ENCODE measurements around the gene NFYB. TPM values are rescaled to one million over a fixed set of nuclear protein-coding genes. Genes with fewer than 3 reads are reported as not detected.
"Not testable (repeated sequence)": the region's sequence is repeated elsewhere in the genome, so short reads cannot be mapped to it uniquely, and the experiment has no call there.

NFYB gene
- polyA plus RNA-seq, 3 donors = 12.3 to 74.5 (median 14.4) TPM

GRCh38 chr12:104132351-104132956 lies 5.6 kb downstream of the NFYB start:
- WGBS, 3 donors = 64 to 86% (median 84%) methylated on average over 7 of the region's 7 CpGs
- no peak overlapping the region for H3K27ac ChIP-seq (ENCODE audit: low read depth, low read length)

GRCh38 chr12:104131609-104132008 lies 6.4 kb downstream of the NFYB start:
- 68 to 96% (median 93%) methylated on average over 4 of the region's 4 CpGs for WGBS, 3 donors
- H3K27ac ChIP-seq (ENCODE audit: low read depth, low read length) = no peak overlapping the region

DNA sequence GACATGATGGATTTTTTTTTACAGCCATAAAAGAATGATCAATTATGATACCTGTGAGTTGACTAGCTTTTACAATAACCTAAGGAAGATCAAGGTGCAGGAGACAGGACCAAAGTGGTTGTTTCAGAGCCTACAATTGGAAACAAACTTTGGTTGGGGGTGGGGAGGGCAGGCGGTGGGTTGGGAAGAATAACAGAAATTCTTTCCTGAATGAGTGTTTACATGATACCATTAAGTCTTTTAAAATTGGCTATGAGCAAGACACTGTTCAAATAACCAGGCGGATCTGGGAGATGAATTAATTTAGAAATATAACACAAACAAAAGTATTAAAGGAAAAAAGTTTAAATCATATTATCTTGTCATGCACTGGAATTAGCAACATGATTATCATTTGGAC lies 7.2 kb downstream of the NFYB start:
- no peak overlapping the region for H3K27ac ChIP-seq (ENCODE audit: low read depth, low read length)
- 48 to 74% (median 73%) methylated on average over 2 of the region's 2 CpGs for WGBS, 3 donors

DNA sequence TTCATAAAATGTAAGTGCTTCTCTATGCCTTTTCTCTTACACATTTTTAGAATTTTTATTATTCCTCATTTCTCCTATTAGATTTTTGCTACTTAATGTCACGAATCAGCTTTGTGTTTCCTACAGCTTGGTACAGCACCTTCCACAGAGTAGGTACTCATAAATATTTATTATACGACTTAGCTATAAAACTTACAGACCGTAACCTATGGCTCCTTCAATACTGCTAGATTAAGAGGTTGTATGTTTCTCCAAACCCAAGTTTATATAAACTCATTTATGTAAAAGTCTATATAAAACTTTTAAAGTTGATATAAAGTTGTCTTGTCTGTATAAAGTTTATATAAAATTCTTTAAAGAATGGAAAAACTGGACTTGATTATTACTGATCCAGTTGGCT lies 11.5 kb downstream of the NFYB start:
- 90 to 96% (median 92%) methylated on average over 3 of the region's 3 CpGs for WGBS, 3 donors
- no peak overlapping the region for H3K27ac ChIP-seq (ENCODE audit: low read depth, low read length)

DNA sequence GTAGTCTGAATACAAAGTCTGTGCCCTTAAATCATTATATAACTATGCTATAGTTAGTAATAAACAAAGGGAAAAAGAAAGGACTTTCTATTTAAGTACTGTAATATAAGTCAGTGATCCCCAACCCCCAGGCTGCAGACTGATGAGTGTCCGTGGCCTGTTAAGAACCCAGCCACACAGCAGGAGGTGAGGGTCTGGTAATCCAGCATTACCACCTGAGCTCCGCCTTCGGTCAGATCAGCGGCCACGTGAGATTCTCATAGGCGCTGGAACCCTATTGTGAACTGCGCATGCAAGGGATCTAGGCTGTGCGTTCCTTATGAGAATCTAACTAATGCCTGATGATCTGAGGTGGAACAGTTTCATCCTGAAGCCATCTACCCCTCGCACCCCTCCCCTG lies 15.7 kb downstream of the NFYB start:
- H3K27ac ChIP-seq (ENCODE audit: low read depth, low read length) = no peak overlapping the region
- WGBS, 3 donors = 94 to 96% (median 96%) methylated on average over 9 of the region's 9 CpGs

- no peak overlapping the region for H3K27ac ChIP-seq (ENCODE audit: low read depth, low read length)
Observed at GRCh38 chr12:104121001-104121400, 17.0 kb downstream of the NFYB start.

DNA sequence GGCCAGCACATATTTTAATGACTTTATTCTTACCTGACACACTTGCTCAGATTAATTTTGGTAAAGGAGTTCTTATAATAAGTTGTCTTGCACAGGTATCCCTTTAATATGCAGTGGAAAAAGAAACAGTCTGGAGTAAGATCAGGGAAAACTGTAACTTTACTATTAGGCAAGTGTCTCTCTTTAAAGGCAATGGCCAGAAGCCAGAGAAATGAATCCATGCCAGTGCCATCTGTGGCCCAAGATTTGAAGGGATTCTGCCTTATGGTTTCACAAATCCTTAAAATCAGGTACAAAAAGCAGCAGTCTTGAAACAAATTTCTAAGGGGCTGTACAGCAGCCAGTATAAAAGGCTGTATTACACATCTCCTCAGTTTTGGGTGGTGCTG lies 22.4 kb downstream of the NFYB start:
- H3K27ac ChIP-seq (ENCODE audit: low read depth, low read length) = no peak overlapping the region

GRCh38 chr12:104114834-104115586 lies 23.0 kb downstream of the NFYB start:
- not testable (repeated sequence) for H3K27ac ChIP-seq (ENCODE audit: low read depth, low read length)
- 88 to 93% (median 90%) methylated on average over 14 of the region's 14 CpGs for WGBS, 3 donors

- WGBS, 3 donors = 56 to 65% (median 60%) methylated on average over 4 of the region's 4 CpGs
- H3K27ac ChIP-seq (ENCODE audit: low read depth, low read length) = no peak overlapping the region
Observed at GRCh38 chr12:104109446-104110271, 28.4 kb downstream of the NFYB start.

GRCh38 chr12:104108755-104109445 lies 29.1 kb downstream of the NFYB start:
- no peak overlapping the region for H3K27ac ChIP-seq (ENCODE audit: low read depth, low read length)
- WGBS, 3 donors = 31 to 41% (median 34%) methylated on average over 6 of the region's 6 CpGs

GRCh38 chr12:104106965-104107364 lies 31.0 kb downstream of the NFYB start:
- WGBS, 3 donors = 70 to 83% (median 74%) methylated on average over 2 of the region's 2 CpGs
- H3K27ac ChIP-seq (ENCODE audit: low read depth, low read length) = no peak overlapping the region

- H3K27ac ChIP-seq (ENCODE audit: low read depth, low read length) = no peak overlapping the region
Observed at GRCh38 chr12:104105461-104105860, 32.5 kb downstream of the NFYB start.

DNA sequence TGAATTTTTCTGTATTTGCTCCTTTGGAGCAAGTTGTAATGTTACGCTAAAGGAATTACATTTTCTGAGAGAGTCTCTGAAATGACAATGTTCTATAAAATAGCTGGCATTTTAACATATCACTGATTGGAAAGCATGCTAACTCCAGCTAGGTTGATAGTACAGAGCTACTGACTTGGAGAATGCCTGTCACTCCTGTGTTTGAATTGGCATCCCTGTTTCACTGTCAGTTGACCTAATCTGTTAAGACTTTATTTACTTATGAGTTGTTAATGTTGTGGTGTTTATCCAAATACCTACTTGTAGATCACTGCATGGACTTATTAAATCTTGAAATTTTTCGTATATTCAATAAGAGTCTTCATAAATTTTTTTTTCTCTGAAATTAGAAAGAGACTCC lies 40.1 kb downstream of the NFYB start:
- no peak overlapping the region for H3K27ac ChIP-seq (ENCODE audit: low read depth, low read length)
- 93 to 97% (median 97%) methylated on average over 2 of the region's 2 CpGs for WGBS, 3 donors

DNA sequence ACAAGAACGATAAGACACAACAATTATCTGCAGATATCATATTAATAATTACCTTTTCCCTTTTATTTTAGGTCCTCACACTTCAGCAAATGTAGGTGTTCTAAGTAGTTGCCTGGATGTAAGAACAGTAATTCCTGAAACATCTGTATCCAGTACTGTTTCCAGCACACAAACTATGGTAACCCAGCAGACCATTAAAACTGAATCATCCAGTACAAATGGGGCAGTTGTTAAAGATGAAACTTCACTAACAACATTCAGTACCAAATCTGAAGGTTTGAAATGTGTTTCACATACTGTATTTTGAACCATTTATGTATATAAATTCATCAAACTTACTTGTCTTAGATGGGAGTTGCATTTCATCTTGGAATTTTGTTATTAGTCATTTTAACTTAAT lies 42.7 kb downstream of the NFYB start:
- no peak overlapping the region for H3K27ac ChIP-seq (ENCODE audit: low read depth, low read length)
- WGBS, 3 donors = 64 to 93% (median 72%) methylated on average over 1 of the region's 1 CpG

GRCh38 chr12:104094284-104094683 lies 43.7 kb downstream of the NFYB start:
- H3K27ac ChIP-seq (ENCODE audit: low read depth, low read length) = no peak overlapping the region
- WGBS, 3 donors = 96 to 99% (median 97%) methylated on average over 3 of the region's 3 CpGs

DNA sequence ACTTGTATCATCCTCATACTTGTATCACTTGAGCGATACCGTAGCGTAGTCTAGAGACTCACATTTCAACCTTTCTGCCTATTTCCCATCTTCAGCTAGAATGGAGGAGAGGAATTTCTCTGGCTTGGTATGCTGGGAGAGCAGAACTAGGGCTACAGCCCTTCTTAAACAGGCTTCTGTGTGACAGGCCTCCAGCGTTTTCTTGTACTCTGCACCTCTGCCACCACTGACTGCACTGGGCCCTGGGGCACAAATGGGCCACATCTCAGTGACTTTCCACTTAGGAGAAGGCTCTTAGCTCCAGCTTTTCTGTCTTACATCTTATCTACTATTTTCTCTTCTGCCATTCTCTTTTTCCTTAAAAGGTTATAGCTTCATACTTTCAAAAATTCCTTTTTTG lies 46.9 kb downstream of the NFYB start:
- no peak overlapping the region for H3K27ac ChIP-seq (ENCODE audit: low read depth, low read length)
- WGBS, 3 donors = 95 to 98% (median 95%) methylated on average over 4 of the region's 4 CpGs

DNA sequence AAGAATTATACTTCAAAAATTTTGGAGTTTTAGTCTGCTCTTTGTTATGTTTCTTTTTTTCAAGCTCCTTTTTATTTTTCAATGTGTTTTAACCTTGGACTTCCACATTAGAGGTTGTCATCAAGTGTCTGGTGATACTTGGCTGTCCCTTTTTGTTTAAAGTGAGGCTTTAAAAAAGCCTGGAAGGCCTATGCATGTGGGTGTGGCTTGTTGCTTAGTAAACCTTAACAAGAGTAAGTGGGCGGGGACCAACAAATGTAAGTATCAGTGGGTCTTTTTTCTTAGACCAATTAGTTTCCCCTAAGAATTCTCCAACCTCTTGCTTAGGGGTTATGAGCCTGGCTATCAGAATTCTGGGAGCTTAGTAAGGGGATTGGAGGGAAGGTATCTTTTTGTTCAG lies 47.3 kb downstream of the NFYB start:
- 95 to 97% (median 97%) methylated on average over 1 of the region's 1 CpG for WGBS, 3 donors
- H3K27ac ChIP-seq (ENCODE audit: low read depth, low read length) = no peak overlapping the region

- 92 to 96% (median 96%) methylated on average over 8 of the region's 8 CpGs for WGBS, 3 donors
- no peak overlapping the region for H3K27ac ChIP-seq (ENCODE audit: low read depth, low read length)
Observed at GRCh38 chr12:104083769-104084475, 54.1 kb downstream of the NFYB start.
